Keratinocyte (primary cell): ENCODE results near the gene CCL15. TPM values are rescaled to one million over a fixed set of nuclear protein-coding genes. Genes with fewer than 3 reads are reported as not detected.

Source experiments
- DNase-seq: peaks from one replicate; pipeline ENCODE4 v3.0.0-alpha.2; 2011; ENCODE audit warnings: low read depth, missing footprints, low spot score
- FAIRE-seq: peaks from 2 replicates; lab custom pipeline; 2011; peaks lifted over from hg19 to GRCh38; lab: Jason Lieb, UNC
- H2AFZ ChIP-seq: 2 replicates; pipeline ENCODE4 v1.6.0; 2012; ENCODE audit warnings: low read length, control low read depth, inconsistent platforms; ENCODE audit not compliant: control insufficient read depth
- H3K27ac ChIP-seq: 2 replicates; pipeline ENCODE4 v1.5.1; 2011; ENCODE audit warnings: low read length; ENCODE audit not compliant: control insufficient read depth, insufficient read depth
- H3K27me3 ChIP-seq: 3 replicates; pipeline ENCODE4 v1.6.0; 2011; ENCODE audit warnings: low read length; ENCODE audit not compliant: control insufficient read depth, insufficient read depth; ENCODE audit errors: extremely low read depth
- H3K36me3 ChIP-seq, 2 experiments: 2 replicates in 1 of 2; 3 replicates in 1 of 2; pipeline ENCODE4 v1.5.1; 2011; ENCODE audit warnings: low read length in 2 of 2, mild to moderate bottlenecking in 1 of 2; ENCODE audit not compliant: control insufficient read depth in 2 of 2, insufficient read depth in 2 of 2; ENCODE audit errors: extremely low read depth in 1 of 2
- H3K4me1 ChIP-seq: 3 replicates; pipeline ENCODE4 v1.5.1; 2011; ENCODE audit warnings: low read length; ENCODE audit not compliant: control insufficient read depth, insufficient read depth; ENCODE audit errors: extremely low read depth
- H3K4me2 ChIP-seq: 3 replicates; pipeline ENCODE4 v1.6.0; 2011; ENCODE audit warnings: low read depth, low read length; ENCODE audit not compliant: control insufficient read depth, insufficient read depth; ENCODE audit errors: extremely low read depth
- H3K4me3 ChIP-seq, 3 experiments: fragments of 200-600 bp in 1 of 3; sonication (generic) in 1 of 3; 2 replicates in 2 of 3; 3 replicates in 1 of 3; pipeline ENCODE4 v1.5.1; 2011 to 2016; ENCODE audit warnings: low read length in 3 of 3, mild to moderate bottlenecking in 3 of 3, control low read depth in 2 of 3, inconsistent platforms in 1 of 3, low read depth in 1 of 3, mixed read lengths in 1 of 3, mixed run types in 1 of 3, moderate library complexity in 1 of 3; ENCODE audit not compliant: control insufficient read depth in 2 of 3, insufficient read depth in 2 of 3; ENCODE audit errors: extremely low read depth in 1 of 3
- H3K79me2 ChIP-seq: 2 replicates; pipeline ENCODE4 v1.6.0; 2012; ENCODE audit warnings: low read length; ENCODE audit not compliant: control insufficient read depth, insufficient read depth
- H3K9ac ChIP-seq: 3 replicates; pipeline ENCODE4 v1.6.0; 2011; ENCODE audit warnings: low read length; ENCODE audit not compliant: control insufficient read depth, insufficient read depth; ENCODE audit errors: extremely low read depth
- H3K9me1 ChIP-seq: 3 replicates; pipeline ENCODE4 v1.6.0; 2011; ENCODE audit warnings: low read length; ENCODE audit not compliant: control insufficient read depth, insufficient read depth; ENCODE audit errors: extremely low read depth
- H3K9me3 ChIP-seq: 2 replicates; pipeline ENCODE4 v1.5.1; 2012; ENCODE audit warnings: low read depth, low read length; ENCODE audit not compliant: control insufficient read depth
- H4K20me1 ChIP-seq: 3 replicates; pipeline ENCODE4 v1.6.0; 2011; ENCODE audit warnings: low read length; ENCODE audit not compliant: control insufficient read depth, insufficient read depth; ENCODE audit errors: extremely low read depth
- CTCF ChIP-seq, 3 experiments: IDR thresholded peaks in 1 of 3; conservative IDR thresholded peaks in 1 of 3; optimal IDR thresholded peaks in 1 of 3; 2 replicates in 2 of 3; 3 replicates in 1 of 3; pipeline versions ENCODE3 to v1.5.1; 2011; ENCODE audit warnings: low read length in 3 of 3, mild to moderate bottlenecking in 3 of 3, moderate library complexity in 2 of 3, control low read depth in 1 of 3, inconsistent platforms in 1 of 3; ENCODE audit not compliant: insufficient read depth in 2 of 3; ENCODE audit errors: extremely low read depth in 1 of 3
- EZH2 ChIP-seq: IDR thresholded peaks from one replicate; pipeline ENCODE4 v1.6.1; 2012; ENCODE audit warnings: inconsistent platforms, mild to moderate bottlenecking, low read length, moderate library complexity
- dilution Hi-C: fragments of 300-500 bp; cut with MboI; formaldehyde crosslinking; loops from one replicate; pipeline ENCODE4 v1.7.0; 2020; ENCODE audit warnings: low sequenced_read_pairs; ENCODE audit not compliant: extremely low pct_ligation_motif_present
- polyA plus RNA-seq, 5 experiments: library from polyadenylated mRNA; depleted of rRNA in 3 of 5; stranded (reverse) in 3 of 5; stranded (forward) in 1 of 5; unstranded in 1 of 5; fragments of >200 nt; gene quantifications; 1 replicate in 1 of 5; 2 replicates in 3 of 5; 3 replicates in 1 of 5; pipeline versions ENCODE4 v1.2.1 to v1.2.3, GENCODE V29; 2011 to 2012; ENCODE audit warnings: missing spikeins in 2 of 5, low read depth in 1 of 5, low replicate concordance in 1 of 5

Gene CCL15
- polyA plus RNA-seq, 1 donor (not counting 4 experiments of a cell fraction or from before 2014, with no cell fraction given): not detected

GRCh38 chr17:35981246-35981645 lies 20.1 kb downstream of the CCL15 start, which contains the start of gene CCL16:
Gene CCL16, minus strand, starts transcription at chr17:35981497. Its CDS starts 77 bp downstream, at chr17:35981420.
- H3K79me2 ChIP-seq: no peaks in the 10 kb centered on the region
- H3K27ac ChIP-seq: no peak within 1 kb of the TSS
- no peaks in the 10 kb centered on the region for H3K36me3 ChIP-seq
- H3K4me2 ChIP-seq: no peak within 1 kb of the TSS
- no peaks in the 10 kb centered on the region for H3K9me3 ChIP-seq
- no peaks in the 10 kb centered on the region for H3K9me1 ChIP-seq
- dilution Hi-C loops: loop anchor here (25.0 kb wide), 1 partner anchor 156 kb away; no protein-coding TSS in a partner anchor
- TF ChIP-seq CTCF (optimal IDR thresholded peaks at IDR 0.05 in 1 of 3, IDR thresholded peaks at IDR 0.05 in 1 of 3, conservative IDR thresholded peaks at IDR 0.05 in 1 of 3; ENCODE audit: extremely low read depth in 1 of 3, insufficient read depth in 2 of 3, low read length in 3 of 3) (no peak), EZH2 (no peak)
- peaks cover 9% of the 10 kb centered on the region for H3K27me3 ChIP-seq
- FAIRE-seq: no peak
- no peaks in the 10 kb centered on the region for H4K20me1 ChIP-seq
- H2AFZ ChIP-seq: no peak within 1 kb of the TSS
- H3K9ac ChIP-seq: no peak within 1 kb of the TSS
- H3K4me3 ChIP-seq: no peak within 1 kb of the TSS
- H3K4me1 ChIP-seq: no peaks in the 10 kb centered on the region
- DNase-seq: no peak

GRCh38 chr17:35978346-35978745 lies 23.0 kb downstream of the CCL15 start:
- Histone ChIP-seq H3K4me1 (peaks cover 12% of the 10 kb centered on the region), H3K79me2 (no peaks in the 10 kb centered on the region), H4K20me1 (no peaks in the 10 kb centered on the region), H3K9me3 (no peaks in the 10 kb centered on the region), H3K27ac (no peak overlapping the region), H3K9me1 (no peaks in the 10 kb centered on the region), H2AFZ (no peak overlapping the region), H3K9ac (no peak overlapping the region), H3K27me3 (peaks cover 5% of the 10 kb centered on the region), H3K4me3 (no peak overlapping the region), H3K4me2 (no peak overlapping the region), H3K36me3 (no peaks in the 10 kb centered on the region)
- TF ChIP-seq EZH2 (no peak), CTCF (optimal IDR thresholded peaks at IDR 0.05 in 1 of 3, IDR thresholded peaks at IDR 0.05 in 1 of 3, conservative IDR thresholded peaks at IDR 0.05 in 1 of 3; ENCODE audit: extremely low read depth in 1 of 3, insufficient read depth in 2 of 3, low read length in 3 of 3) (no peak)
- FAIRE-seq (no peak), DNase-seq (no peak)
- dilution Hi-C loops: loop anchor here (25.0 kb wide), 1 partner anchor 159 kb away; no protein-coding TSS in a partner anchor
